ACC112 (cell line): ENCODE measurements around the gene CEP112.

Experiments used
- H2AFZ ChIP-seq: fragments of 200-600 bp; sonication (generic); one replicate; pipeline ENCODE4 v1.6.0; 2017; ENCODE audit warnings: antibody characterized with exemption, low read length; ENCODE audit not compliant: unreplicated experiment
- H3K27ac ChIP-seq: fragments of 200-600 bp; sonication (generic); 2 replicates; pipeline ENCODE4 v1.5.1; 2014; ENCODE audit warnings: low read depth, mild to moderate bottlenecking, antibody characterized with exemption, low read length, moderate library complexity
- H3K27me3 ChIP-seq: fragments of 200-600 bp; sonication (generic); 2 replicates; pipeline ENCODE4 v1.6.1; 2014; ENCODE audit warnings: mild to moderate bottlenecking, antibody characterized with exemption, low read length, moderate library complexity, mixed read lengths; ENCODE audit not compliant: insufficient read depth
- H3K36me3 ChIP-seq: fragments of 200-600 bp; sonication (generic); 2 replicates; pipeline ENCODE4 v1.6.1; 2016; ENCODE audit warnings: mild to moderate bottlenecking, antibody characterized with exemption, low read length, moderate library complexity, mixed read lengths; ENCODE audit not compliant: insufficient read depth
- H3K4me1 ChIP-seq: fragments of 200-600 bp; sonication (generic); one replicate; pipeline ENCODE4 v1.6.1; 2016; ENCODE audit warnings: low read length, mixed read lengths; ENCODE audit not compliant: insufficient read depth, unreplicated experiment, control insufficient read depth
- H3K4me3 ChIP-seq: fragments of 200-600 bp; sonication (generic); 2 replicates; pipeline ENCODE4 v1.5.1; 2014; ENCODE audit warnings: mild to moderate bottlenecking, low read depth, low read length
- H3K79me2 ChIP-seq: fragments of 200-600 bp; sonication (generic); one replicate; pipeline ENCODE4 v1.6.0; 2016; ENCODE audit warnings: low read length; ENCODE audit not compliant: control insufficient read depth, unreplicated experiment, insufficient read depth

The CEP112 gene

GRCh38 chr17:66191593-66192377 is at the start of gene CEP112:
Gene CEP112 (minus strand): TSS chr17:66192133.
- Histone ChIP-seq H3K27ac (peak within 1 kb of the TSS; percentile 49), H3K79me2 (peaks cover 17% of the 10 kb centered on the region)

DNA sequence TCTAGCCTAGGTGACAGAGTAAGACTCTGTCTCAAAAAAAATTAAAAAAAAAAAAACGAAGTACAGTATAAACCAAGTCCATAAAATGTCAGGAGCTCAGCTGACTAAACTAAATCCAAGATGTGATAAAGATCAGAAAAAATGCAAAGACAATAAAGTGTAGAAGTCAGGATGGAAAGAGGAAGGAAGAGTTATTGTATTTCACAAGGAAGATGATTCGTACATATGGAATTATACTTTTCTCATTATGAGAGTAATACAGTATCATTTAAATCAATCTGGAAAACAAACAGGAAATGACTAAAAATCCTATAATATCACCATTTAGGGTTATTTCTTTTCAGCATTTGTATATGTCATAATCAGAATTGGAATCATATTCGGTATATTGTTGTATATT is 48.7 kb upstream of the CEP112 start:
- H3K4me1 ChIP-seq = peaks cover 15% of the 10 kb centered on the region
- H3K36me3 ChIP-seq = no peaks in the 10 kb centered on the region
- H3K27ac ChIP-seq = peak overlapping the region; percentile 47
- H3K79me2 ChIP-seq = no peaks in the 10 kb centered on the region
- H2AFZ ChIP-seq = no peak overlapping the region
- H3K27me3 ChIP-seq = no peaks in the 10 kb centered on the region
- H3K4me3 ChIP-seq = no peak overlapping the region; the same call in 1 of the 2 replicates

More at GRCh38 chr17:66191593-66192377, at the start of gene CEP112:
- peak within 1 kb of the TSS; percentile 92 for H2AFZ ChIP-seq
- peak within 1 kb of the TSS; percentile 92 for H3K4me3 ChIP-seq
- H3K4me1 ChIP-seq = peaks cover 11% of the 10 kb centered on the region
- H3K27me3 ChIP-seq = no peaks in the 10 kb centered on the region
- H3K36me3 ChIP-seq = no peaks in the 10 kb centered on the region

DNA sequence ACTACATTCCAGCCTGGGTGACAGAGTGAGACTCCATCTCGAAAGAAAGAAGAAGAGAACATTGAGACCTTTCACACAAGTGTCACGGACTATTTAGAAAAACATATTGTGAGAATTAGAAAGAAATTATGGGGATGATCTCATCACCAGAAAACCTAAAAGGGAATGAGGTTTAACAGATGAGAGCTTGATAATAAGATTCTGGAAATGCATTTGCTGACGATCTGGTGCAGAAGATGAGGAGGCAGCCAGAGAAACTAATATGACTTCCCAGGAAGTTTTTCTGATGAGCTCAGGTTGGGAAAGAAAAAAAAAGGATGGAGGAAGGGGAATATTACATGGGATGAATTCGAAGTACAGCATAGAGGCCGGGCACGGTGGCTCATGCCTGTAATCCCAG is 48.1 kb upstream of the CEP112 start:
- H3K79me2 ChIP-seq = no peaks in the 10 kb centered on the region
- no peak overlapping the region for H3K27ac ChIP-seq
- no peak overlapping the region for H3K4me3 ChIP-seq
- no peaks in the 10 kb centered on the region for H3K27me3 ChIP-seq
- no peak overlapping the region for H2AFZ ChIP-seq
- H3K4me1 ChIP-seq = peaks cover 15% of the 10 kb centered on the region
- H3K36me3 ChIP-seq = no peaks in the 10 kb centered on the region

DNA sequence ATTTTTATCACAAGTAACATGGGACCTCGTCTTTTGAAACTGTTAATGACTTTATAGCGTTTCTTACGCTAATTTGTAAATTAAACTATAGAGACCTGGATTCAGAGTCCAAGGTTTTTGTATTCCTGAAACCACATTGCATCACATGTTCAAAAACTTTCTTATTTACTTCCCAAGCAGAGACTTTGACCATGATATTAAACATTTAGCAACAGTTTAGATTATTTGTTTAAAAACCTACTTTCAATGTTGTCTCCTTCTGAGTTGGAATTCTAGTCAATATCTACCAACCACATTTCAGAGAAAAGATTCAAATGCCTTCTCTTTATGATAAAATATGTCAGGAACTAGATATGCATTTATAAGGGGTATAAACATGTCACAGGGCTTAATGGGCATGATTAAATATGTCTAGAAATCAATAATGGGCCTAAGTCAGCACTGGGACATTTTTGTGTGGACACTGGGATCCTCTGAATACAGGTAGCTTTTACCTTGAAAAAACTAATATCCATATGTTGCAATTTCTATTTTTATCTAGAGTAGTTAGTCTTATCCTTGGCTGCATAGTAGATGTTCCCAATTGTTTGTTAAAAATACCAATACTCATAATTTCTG is 43.6 kb upstream of the CEP112 start:
- H3K36me3 ChIP-seq = no peaks in the 10 kb centered on the region
- H3K27me3 ChIP-seq = no peaks in the 10 kb centered on the region

GRCh38 chr17:66234611-66235010 is 42.7 kb upstream of the CEP112 start:
- no peak overlapping the region for H3K27ac ChIP-seq
- H2AFZ ChIP-seq = no peak overlapping the region
- no peaks in the 10 kb centered on the region for H3K27me3 ChIP-seq
- no peaks in the 10 kb centered on the region for H3K79me2 ChIP-seq
- H3K4me3 ChIP-seq = no peak overlapping the region
- no peaks in the 10 kb centered on the region for H3K36me3 ChIP-seq
- no peaks in the 10 kb centered on the region for H3K4me1 ChIP-seq

More for the DNA sequence above, 43.6 kb upstream of the CEP112 start:
- Histone ChIP-seq H3K27ac (no peak overlapping the region), H3K4me1 (peaks cover 7% of the 10 kb centered on the region), H3K4me3 (no peak overlapping the region), H3K79me2 (no peaks in the 10 kb centered on the region), H2AFZ (no peak overlapping the region)

DNA sequence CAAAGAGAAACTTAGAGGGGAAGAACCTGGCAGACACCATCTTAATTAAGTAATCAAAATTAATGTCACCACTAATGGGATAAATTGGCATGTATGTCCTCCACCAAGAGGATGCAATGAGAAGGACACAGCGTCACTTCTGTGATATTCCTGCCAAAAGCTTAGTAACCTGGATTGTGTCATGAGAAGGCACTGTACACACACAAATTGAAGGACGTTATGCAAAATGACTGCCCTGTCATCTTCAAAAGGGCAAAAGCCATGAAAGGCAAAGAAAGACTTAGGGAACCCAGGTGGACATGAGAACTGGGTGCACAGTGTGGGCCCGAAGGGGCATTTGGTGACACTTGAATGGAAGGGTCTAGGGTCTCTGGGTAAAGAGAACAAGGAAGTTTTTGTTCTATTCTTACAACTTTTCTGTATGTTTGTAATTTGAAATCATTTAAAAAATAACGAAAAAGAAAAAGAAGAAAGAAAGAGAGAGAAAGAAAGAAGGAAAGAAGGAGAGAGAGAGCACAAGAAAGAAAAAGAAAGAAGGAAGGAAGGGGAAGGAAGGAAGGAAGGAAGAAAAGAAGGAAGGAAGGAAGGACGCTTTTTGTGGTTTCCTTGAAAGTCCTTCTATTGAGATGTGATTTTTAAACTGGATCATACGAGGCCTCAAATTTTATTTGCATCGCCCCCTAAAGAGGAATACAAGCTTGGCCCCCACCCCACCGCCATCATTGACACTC is 41.3 kb upstream of the CEP112 start:
- no peaks in the 10 kb centered on the region for H3K36me3 ChIP-seq
- H3K27me3 ChIP-seq = no peaks in the 10 kb centered on the region
- H3K27ac ChIP-seq = no peak overlapping the region
- H3K79me2 ChIP-seq = no peaks in the 10 kb centered on the region
- no peak overlapping the region for H2AFZ ChIP-seq
- H3K4me1 ChIP-seq = no peaks in the 10 kb centered on the region
- no peak overlapping the region for H3K4me3 ChIP-seq

DNA sequence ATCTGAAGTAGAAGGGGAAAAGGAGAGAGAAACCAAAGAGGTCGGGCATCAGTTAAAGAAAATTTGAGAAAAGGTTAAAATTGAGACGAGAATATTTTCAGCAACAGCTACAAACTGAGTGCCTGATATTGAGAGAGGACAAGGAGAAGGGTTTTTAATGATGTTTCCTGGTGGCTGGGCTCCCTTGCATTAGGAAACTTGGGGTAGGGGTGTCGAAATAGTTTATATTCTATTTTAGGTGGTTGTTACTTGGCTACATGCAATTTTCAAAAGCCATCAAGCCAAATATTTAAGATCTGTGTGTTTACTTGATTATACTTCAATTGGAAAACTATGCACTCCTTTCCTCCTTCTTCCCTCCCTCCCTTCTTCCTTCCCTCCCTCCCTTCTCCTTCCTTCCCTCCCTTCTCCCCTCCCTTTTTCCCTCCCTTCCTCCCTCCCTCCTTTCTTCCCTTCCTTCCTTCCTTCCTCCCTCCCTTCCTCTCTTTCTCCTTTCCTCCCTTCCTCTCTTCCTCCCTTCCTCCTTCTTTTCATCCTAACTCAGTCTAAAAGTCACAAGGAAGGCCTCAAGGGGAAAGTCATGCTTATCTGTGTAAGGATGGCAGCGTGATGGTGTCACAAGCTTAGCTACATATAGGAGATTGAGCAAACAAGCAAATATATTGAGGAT is 39.1 kb upstream of the CEP112 start:
- H3K4me1 ChIP-seq = no peaks in the 10 kb centered on the region
- H3K79me2 ChIP-seq = no peaks in the 10 kb centered on the region
- H3K27me3 ChIP-seq = no peaks in the 10 kb centered on the region
- no peak overlapping the region for H2AFZ ChIP-seq
- H3K27ac ChIP-seq = no peak overlapping the region
- no peak overlapping the region for H3K4me3 ChIP-seq
- no peaks in the 10 kb centered on the region for H3K36me3 ChIP-seq

- Histone ChIP-seq H3K27ac (no peak overlapping the region), H3K27me3 (no peaks in the 10 kb centered on the region), H3K79me2 (no peaks in the 10 kb centered on the region)
Observed at GRCh38 chr17:66229783-66230538, 38.0 kb upstream of the CEP112 start.

DNA sequence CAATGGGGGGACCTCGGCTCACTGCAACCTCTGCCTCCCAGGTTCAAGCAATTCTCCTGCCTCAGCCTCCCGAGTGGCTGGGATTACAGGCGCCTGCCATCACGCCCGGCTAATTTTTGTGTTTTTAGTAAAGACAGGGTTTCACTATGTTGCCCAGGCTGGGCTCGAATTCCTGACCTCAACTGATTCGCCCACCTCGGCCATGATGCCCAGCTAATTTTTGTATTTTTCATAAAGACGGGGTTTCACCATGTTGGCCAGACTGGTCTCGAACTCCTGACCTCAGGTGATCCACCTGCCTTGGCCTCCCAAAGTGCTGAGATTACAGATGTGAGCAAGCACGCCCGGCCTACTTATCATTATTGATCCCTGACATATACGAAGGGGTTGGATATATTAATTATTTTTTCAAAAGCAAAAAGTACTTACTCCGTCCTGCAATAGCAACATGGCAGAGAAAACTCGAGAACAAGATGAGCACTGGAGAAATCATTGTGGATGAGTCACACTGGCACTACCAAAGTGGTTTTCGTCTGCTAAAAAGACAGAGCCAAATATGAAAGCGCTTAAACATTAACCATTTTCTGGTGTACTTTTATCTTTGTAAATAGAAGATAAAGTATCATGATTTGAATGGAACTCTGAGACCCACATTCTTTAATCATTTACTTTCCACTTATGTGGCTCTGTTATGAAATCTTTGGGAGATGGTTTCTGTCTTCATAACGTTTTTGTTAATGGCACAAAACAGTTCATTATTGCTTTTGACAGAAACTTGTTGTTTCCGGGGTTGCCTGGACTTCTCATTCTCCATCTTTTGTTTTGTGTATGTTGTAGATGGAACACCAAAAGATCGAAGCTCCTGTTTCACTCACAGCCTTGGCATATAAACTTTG is 37.2 kb upstream of the CEP112 start, which contains the start of gene APOH:
Gene APOH (minus strand): TSS at position 529 of the 896 bp plus-strand sequence. CDS start 36 bp downstream, at position 493.
- Histone ChIP-seq H3K27me3 (no peaks in the 10 kb centered on the region), H3K4me3 (no peak within 1 kb of the TSS), H3K79me2 (no peaks in the 10 kb centered on the region), H3K27ac (no peak within 1 kb of the TSS), H3K4me1 (no peaks in the 10 kb centered on the region), H2AFZ (no peak within 1 kb of the TSS), H3K36me3 (no peaks in the 10 kb centered on the region)

More at GRCh38 chr17:66229783-66230538, 38.0 kb upstream of the CEP112 start:
- Histone ChIP-seq H2AFZ (no peak overlapping the region), H3K36me3 (no peaks in the 10 kb centered on the region), H3K4me3 (no peak overlapping the region), H3K4me1 (no peaks in the 10 kb centered on the region)
